HG03280 (cell line): ENCODE data around the gene TPRG1L.
A peak's percentile ranks its signal among the peaks of the same experiment; 100 is the strongest.
"Not testable (repeated sequence)": the region's sequence is repeated elsewhere in the genome, so short reads cannot be mapped to it uniquely, and the experiment has no call there.

Source experiments
- ATAC-seq: cut with Tn5 transposase; IDR thresholded peaks from one replicate; pipeline ENCODE4 v1.9.1; 2021; ENCODE audit warnings: mild to moderate bottlenecking, moderate library complexity; ENCODE audit not compliant: unreplicated experiment

Gene TPRG1L

GRCh38 chr1:3607703-3608065 is 17.1 kb upstream of the TPRG1L start:
- no peak for ATAC-seq

- ATAC-seq: no peak
Measured at GRCh38 chr1:3608154-3608553, 16.7 kb upstream of the TPRG1L start.

GRCh38 chr1:3609016-3609768 is 15.6 kb upstream of the TPRG1L start:
- ATAC-seq: no peak

GRCh38 chr1:3609769-3610526 is 14.9 kb upstream of the TPRG1L start:
- ATAC-seq: no peak

GRCh38 chr1:3610527-3611169 is 14.2 kb upstream of the TPRG1L start:
- ATAC-seq: no peak

GRCh38 chr1:3611170-3612019 is 13.4 kb upstream of the TPRG1L start, which contains the start of gene MEGF6:
Gene MEGF6 (minus strand): TSS chr1:3611508. CDS start chr1:3611268, 240 bp downstream.
- no peak for ATAC-seq

GRCh38 chr1:3612123-3612522 is 12.7 kb upstream of the TPRG1L start:
- ATAC-seq: no peak

- ATAC-seq: no peak
Measured at GRCh38 chr1:3614755-3615742, 9.8 kb upstream of the TPRG1L start.

- no peak for ATAC-seq
Measured at GRCh38 chr1:3616861-3617260, 8.0 kb upstream of the TPRG1L start.

- no peak for ATAC-seq
Measured at GRCh38 chr1:3617806-3618345, 6.9 kb upstream of the TPRG1L start.

- ATAC-seq: no peak
Measured at GRCh38 chr1:3618531-3618880, 6.3 kb upstream of the TPRG1L start.

GRCh38 chr1:3618881-3619671 is 5.7 kb upstream of the TPRG1L start:
- ATAC-seq: peak; percentile 60

- ATAC-seq: no peak
Measured at GRCh38 chr1:3620708-3621107, 4.1 kb upstream of the TPRG1L start.

GRCh38 chr1:3621151-3621671 is 3.6 kb upstream of the TPRG1L start:
- not testable (repeated sequence) for ATAC-seq

- ATAC-seq: not testable (repeated sequence)
Measured at GRCh38 chr1:3622102-3622501, 2.7 kb upstream of the TPRG1L start.

GRCh38 chr1:3623441-3624199 is 1.2 kb upstream of the TPRG1L start:
- no peak for ATAC-seq

GRCh38 chr1:3625151-3625907 is 514 bp downstream of the TPRG1L start:
- peak; percentile 17 for ATAC-seq
